Parathyroid adenoma (tissue), 2 donors: Measurements from ENCODE around the gene BICD2.

Experiments used
- H2AFZ ChIP-seq: fragments of 300-600 bp; sonication (generic); one replicate; pipeline ENCODE4 v1.7.0; 2017; ENCODE audit warnings: antibody characterized with exemption, mild to moderate bottlenecking
- H3K27ac ChIP-seq: fragments of 300-600 bp; sonication (generic); one replicate; pipeline ENCODE4 v1.7.0; 2017
- H3K27me3 ChIP-seq: fragments of 300-600 bp; sonication (generic); one replicate; pipeline ENCODE4 v1.7.0; 2017; ENCODE audit warnings: low read length; ENCODE audit not compliant: control insufficient read depth, insufficient read depth
- H3K36me3 ChIP-seq: fragments of 300-600 bp; sonication (generic); one replicate; pipeline ENCODE4 v1.7.0; 2017; ENCODE audit warnings: low read length; ENCODE audit not compliant: control insufficient read depth, insufficient read depth
- H3K4me1 ChIP-seq: fragments of 300-600 bp; sonication (generic); one replicate; pipeline ENCODE4 v1.7.0; 2017; ENCODE audit warnings: control low read depth
- H3K4me2 ChIP-seq: fragments of 300-600 bp; sonication (generic); one replicate; pipeline ENCODE4 v1.7.0; 2017; ENCODE audit warnings: low read length
- H3K4me3 ChIP-seq: fragments of 300-600 bp; sonication (generic); one replicate; pipeline ENCODE4 v1.7.0; 2017; ENCODE audit warnings: low read depth, low read length
- H3K79me2 ChIP-seq: fragments of 300-600 bp; sonication (generic); one replicate; pipeline ENCODE4 v1.7.0; 2017; ENCODE audit warnings: control low read depth
- H3K9ac ChIP-seq: fragments of 300-600 bp; sonication (generic); one replicate; pipeline ENCODE4 v1.7.0; 2017; ENCODE audit warnings: mild to moderate bottlenecking
- H3K9me3 ChIP-seq: fragments of 300-600 bp; sonication (generic); one replicate; pipeline ENCODE4 v1.7.0; 2017; ENCODE audit warnings: low read length; ENCODE audit not compliant: control insufficient read depth
- CTCF ChIP-seq: fragments of 300-600 bp; sonication (generic); IDR thresholded peaks from one replicate; pipeline ENCODE4 v1.7.0; 2017; ENCODE audit warnings: antibody characterized with exemption, mild to moderate bottlenecking
- donor health status: primary hyperparathyroidism.

The BICD2 gene

GRCh38 chr9:92745881-92746280, 18.8 kb downstream of the BICD2 start:
- no peak overlapping the region for H3K4me3 ChIP-seq
- H3K27ac ChIP-seq = no peak overlapping the region
- TF ChIP-seq CTCF = no peak
- no peaks in the 10 kb centered on the region for H3K27me3 ChIP-seq
- H2AFZ ChIP-seq = no peak overlapping the region
- H3K4me2 ChIP-seq = no peak overlapping the region
- no peaks in the 10 kb centered on the region for H3K36me3 ChIP-seq
- H3K4me1 ChIP-seq = peaks cover 6% of the 10 kb centered on the region
- H3K79me2 ChIP-seq = peaks cover 28% of the 10 kb centered on the region
- no peak overlapping the region for H3K9ac ChIP-seq
- no peaks in the 10 kb centered on the region for H3K9me3 ChIP-seq

GRCh38 chr9:92745331-92745730, 19.3 kb downstream of the BICD2 start:
- H2AFZ ChIP-seq = no peak overlapping the region
- H3K4me3 ChIP-seq = no peak overlapping the region
- peaks cover 10% of the 10 kb centered on the region for H3K4me1 ChIP-seq
- H3K9me3 ChIP-seq = no peaks in the 10 kb centered on the region
- H3K9ac ChIP-seq = no peak overlapping the region
- H3K36me3 ChIP-seq = no peaks in the 10 kb centered on the region
- peaks cover 31% of the 10 kb centered on the region for H3K79me2 ChIP-seq
- no peak overlapping the region for H3K4me2 ChIP-seq
- no peaks in the 10 kb centered on the region for H3K27me3 ChIP-seq
- no peak for TF ChIP-seq CTCF
- H3K27ac ChIP-seq = no peak overlapping the region

GRCh38 chr9:92740969-92741368, 23.7 kb downstream of the BICD2 start:
- H3K4me1 ChIP-seq = peaks cover 10% of the 10 kb centered on the region
- H3K36me3 ChIP-seq = no peaks in the 10 kb centered on the region
- H3K9ac ChIP-seq = no peak overlapping the region
- peak overlapping the region; percentile 29 for H3K27ac ChIP-seq
- H3K9me3 ChIP-seq = no peaks in the 10 kb centered on the region
- H2AFZ ChIP-seq = no peak overlapping the region
- TF ChIP-seq CTCF = no peak
- no peaks in the 10 kb centered on the region for H3K27me3 ChIP-seq
- peaks cover 52% of the 10 kb centered on the region for H3K79me2 ChIP-seq
- no peak overlapping the region for H3K4me3 ChIP-seq
- H3K4me2 ChIP-seq = peak overlapping the region; percentile 26

GRCh38 chr9:92740446-92740961, 24.1 kb downstream of the BICD2 start:
- H3K4me1 ChIP-seq = peaks cover 10% of the 10 kb centered on the region
- no peak for TF ChIP-seq CTCF
- peaks cover 53% of the 10 kb centered on the region for H3K79me2 ChIP-seq
- peak overlapping the region; percentile 29 for H3K27ac ChIP-seq
- H3K36me3 ChIP-seq = no peaks in the 10 kb centered on the region
- H3K27me3 ChIP-seq = no peaks in the 10 kb centered on the region
- H2AFZ ChIP-seq = no peak overlapping the region
- no peak overlapping the region for H3K9ac ChIP-seq
- no peaks in the 10 kb centered on the region for H3K9me3 ChIP-seq
- H3K4me2 ChIP-seq = peak overlapping the region; percentile 31
- H3K4me3 ChIP-seq = no peak overlapping the region

GRCh38 chr9:92740009-92740408, 24.6 kb downstream of the BICD2 start:
- Histone ChIP-seq H3K9me3 (no peaks in the 10 kb centered on the region), H3K27me3 (no peaks in the 10 kb centered on the region), H2AFZ (no peak overlapping the region), H3K4me3 (no peak overlapping the region), H3K4me2 (peak overlapping the region; percentile 31), H3K4me1 (peaks cover 10% of the 10 kb centered on the region), H3K79me2 (peaks cover 53% of the 10 kb centered on the region), H3K9ac (no peak overlapping the region), H3K27ac (no peak overlapping the region), H3K36me3 (no peaks in the 10 kb centered on the region)
- no peak for TF ChIP-seq CTCF
